Neuron (in vitro differentiated cells): ENCODE measurements around the gene BMPR1A.
A peak's percentile ranks its signal among the peaks of the same experiment; 100 is the strongest.

Source experiments
- H2AFZ ChIP-seq: one replicate; pipeline ENCODE4 v1.6.1; 2013; ENCODE audit warnings: low read depth, mild to moderate bottlenecking, inconsistent platforms, low read length, moderate library complexity
- H3K27me3 ChIP-seq: one replicate; pipeline ENCODE4 v1.6.1; 2013; ENCODE audit warnings: low read length; ENCODE audit not compliant: insufficient read depth
- H3K36me3 ChIP-seq: one replicate; pipeline ENCODE4 v1.6.1; 2013; ENCODE audit warnings: low read length; ENCODE audit not compliant: insufficient read depth
- H3K4me1 ChIP-seq: one replicate; pipeline ENCODE4 v1.6.1; 2013; ENCODE audit warnings: low read length; ENCODE audit not compliant: insufficient read depth
- H3K4me3 ChIP-seq: 2 replicates; pipeline ENCODE4 v1.5.1; 2013; ENCODE audit warnings: mild to moderate bottlenecking, low read length, moderate library complexity
- H3K9me3 ChIP-seq: one replicate; pipeline ENCODE4 v1.6.1; 2013; ENCODE audit warnings: low read length

BMPR1A gene

DNA sequence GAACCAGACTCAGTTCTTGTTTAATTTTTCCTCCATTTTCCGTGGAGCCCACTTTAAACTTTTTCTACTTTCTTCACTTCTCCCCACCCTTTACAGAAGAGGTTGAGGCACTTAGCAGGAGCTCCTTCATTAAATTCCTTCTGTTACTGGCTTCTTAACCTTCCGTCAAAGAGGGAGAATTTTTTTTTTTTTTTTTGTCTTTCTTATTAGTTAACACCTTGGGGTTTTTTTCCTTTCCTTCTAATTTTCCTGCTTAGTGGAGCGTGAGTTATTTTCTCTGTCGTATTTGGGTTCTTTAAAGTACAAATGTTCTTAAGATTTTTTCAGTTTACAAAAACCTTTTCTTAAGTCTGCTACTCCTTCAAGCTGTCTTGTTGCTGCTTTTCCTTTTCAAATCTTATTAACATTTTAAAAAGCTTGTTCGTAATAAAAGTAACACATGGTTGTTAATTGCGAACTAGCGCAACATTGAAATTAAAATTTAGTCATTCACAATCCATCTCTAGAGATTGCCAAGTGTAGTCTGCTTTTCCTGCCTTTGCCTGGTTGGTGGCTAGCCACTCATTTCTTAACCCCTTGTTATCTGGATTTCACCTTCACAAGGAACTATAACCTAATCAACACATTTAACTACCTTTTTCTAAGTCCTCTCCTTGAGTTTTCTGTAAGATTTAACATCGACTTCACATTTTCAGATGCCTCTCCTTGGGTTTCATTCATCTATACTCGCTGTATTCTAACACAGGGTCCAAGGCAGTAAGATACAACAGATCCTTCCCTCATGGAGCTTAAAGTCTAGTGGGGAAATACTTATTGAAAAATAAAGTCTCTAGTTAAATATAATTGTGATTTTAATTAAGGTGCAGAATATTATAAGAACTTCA is 2.0 kb downstream of the BMPR1A start:
- Histone ChIP-seq H2AFZ (no peak overlapping the region), H3K27me3 (no peaks in the 10 kb centered on the region), H3K4me3 (peak overlapping the region; percentile 98), H3K36me3 (peaks cover 6% of the 10 kb centered on the region), H3K9me3 (peaks cover 12% of the 10 kb centered on the region), H3K4me1 (peaks cover 14% of the 10 kb centered on the region)

DNA sequence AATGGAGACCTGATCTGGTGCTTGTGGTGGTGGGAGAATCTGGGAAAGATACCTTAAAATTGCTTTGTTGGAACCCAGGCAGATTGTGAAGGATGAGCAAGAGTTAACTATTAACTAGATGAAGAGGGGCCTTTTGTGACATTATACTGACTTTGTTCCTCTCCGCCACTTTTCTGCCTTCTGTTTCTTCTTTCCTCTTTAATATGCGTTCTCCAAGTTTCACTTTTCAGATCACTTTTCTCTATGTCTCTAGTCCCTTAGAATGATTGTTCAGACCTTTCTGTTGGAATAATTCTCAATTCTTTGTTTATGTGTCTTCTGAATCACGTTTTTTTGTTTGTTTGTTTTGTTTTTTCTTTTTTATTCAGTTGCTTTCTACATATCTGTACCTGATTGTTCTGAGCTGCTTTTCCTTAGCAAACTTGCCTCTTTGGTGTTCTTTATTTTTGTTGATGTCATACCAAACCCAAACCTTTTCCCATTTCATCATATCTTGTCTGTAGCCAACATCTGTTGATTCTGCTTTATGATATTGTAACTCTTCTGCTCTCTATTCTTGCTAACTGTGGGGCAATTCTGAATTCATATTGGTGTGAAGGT is 2.8 kb downstream of the BMPR1A start:
- H3K27me3 ChIP-seq, result no peaks in the 10 kb centered on the region
- peaks cover 14% of the 10 kb centered on the region for H3K4me1 ChIP-seq
- peaks cover 6% of the 10 kb centered on the region for H3K36me3 ChIP-seq
- H3K4me3 ChIP-seq, result peak overlapping the region; percentile 98
- peaks cover 12% of the 10 kb centered on the region for H3K9me3 ChIP-seq
- no peak overlapping the region for H2AFZ ChIP-seq

DNA sequence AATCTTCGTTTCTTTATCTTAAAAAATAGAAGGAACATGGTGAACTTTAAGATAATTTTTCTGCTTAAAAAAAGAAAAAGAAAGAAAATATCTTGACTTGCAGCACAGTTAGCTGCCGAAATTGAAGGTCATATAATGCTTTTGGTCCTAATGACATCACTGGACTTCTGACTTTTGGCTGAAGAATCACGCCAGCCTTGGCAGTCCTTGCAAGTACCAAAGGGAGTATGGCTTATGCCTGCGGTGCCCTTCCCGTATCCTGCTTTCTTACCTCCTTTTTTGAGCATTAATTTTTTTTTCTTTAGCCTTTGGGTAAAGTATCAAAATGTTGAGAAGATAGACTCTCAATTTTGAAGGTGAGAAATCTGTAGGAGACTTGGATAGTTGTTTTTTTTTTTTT is 7.0 kb downstream of the BMPR1A start:
- H3K4me1 ChIP-seq, result peaks cover 18% of the 10 kb centered on the region
- H3K9me3 ChIP-seq, result peaks cover 12% of the 10 kb centered on the region
- H2AFZ ChIP-seq, result no peak overlapping the region
- H3K27me3 ChIP-seq, result no peaks in the 10 kb centered on the region
- H3K4me3 ChIP-seq, result no peak overlapping the region
- peaks cover 6% of the 10 kb centered on the region for H3K36me3 ChIP-seq

DNA sequence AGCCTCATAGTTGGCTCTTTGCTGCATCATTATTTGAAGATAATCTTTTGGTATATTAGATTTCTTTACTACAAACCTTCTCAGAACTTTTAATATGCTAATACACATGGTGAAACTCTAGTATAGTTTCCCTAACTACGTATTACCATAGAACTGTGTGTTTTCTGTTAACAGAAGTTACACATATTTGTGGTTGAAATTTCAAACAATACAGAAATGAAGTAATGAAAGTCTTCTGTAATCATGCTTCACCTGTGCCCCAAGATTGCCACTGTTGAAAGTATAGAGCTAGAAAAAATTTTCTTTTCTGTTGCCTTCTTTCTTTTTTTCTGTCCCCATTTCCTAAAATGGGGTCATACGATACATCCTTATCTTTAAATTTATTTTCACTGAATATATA is 9.1 kb downstream of the BMPR1A start:
- no peak overlapping the region for H2AFZ ChIP-seq
- H3K4me3 ChIP-seq, result no peak overlapping the region
- peaks cover 12% of the 10 kb centered on the region for H3K9me3 ChIP-seq
- peaks cover 14% of the 10 kb centered on the region for H3K4me1 ChIP-seq
- peaks cover 5% of the 10 kb centered on the region for H3K36me3 ChIP-seq
- no peaks in the 10 kb centered on the region for H3K27me3 ChIP-seq

DNA sequence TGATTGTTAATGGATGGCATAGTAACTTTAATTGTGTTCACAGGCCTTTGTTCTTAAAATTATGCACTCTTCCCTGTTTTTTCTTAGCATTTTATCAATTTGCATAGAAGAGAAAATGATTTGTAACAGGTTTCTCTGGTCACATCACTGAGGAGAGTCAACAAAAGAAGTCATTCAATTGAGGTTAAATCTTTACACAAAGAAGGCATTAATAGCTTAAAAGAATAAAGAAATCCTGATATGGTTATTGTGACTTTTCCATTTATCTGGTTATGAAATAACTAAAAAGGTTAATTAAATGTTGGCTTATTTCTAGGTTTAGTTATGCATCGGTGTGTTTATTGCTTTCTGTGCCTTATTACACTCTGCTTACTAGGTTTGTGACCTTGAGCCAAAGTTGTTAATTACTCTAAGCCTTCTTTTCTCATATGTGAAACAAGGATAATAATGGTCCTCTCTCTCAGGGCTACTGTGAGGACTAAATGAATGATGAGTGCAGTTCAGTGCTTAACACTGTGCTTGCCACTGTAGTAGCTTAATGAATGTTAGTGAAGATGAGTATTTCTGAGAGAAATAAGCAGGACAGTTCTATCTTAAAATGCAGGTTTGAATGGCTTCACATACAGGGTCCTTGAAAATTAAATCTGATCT is 12.1 kb downstream of the BMPR1A start:
- Histone ChIP-seq H3K4me3 (no peak overlapping the region), H3K27me3 (no peaks in the 10 kb centered on the region), H3K9me3 (no peaks in the 10 kb centered on the region), H2AFZ (no peak overlapping the region), H3K4me1 (peaks cover 14% of the 10 kb centered on the region), H3K36me3 (no peaks in the 10 kb centered on the region)

DNA sequence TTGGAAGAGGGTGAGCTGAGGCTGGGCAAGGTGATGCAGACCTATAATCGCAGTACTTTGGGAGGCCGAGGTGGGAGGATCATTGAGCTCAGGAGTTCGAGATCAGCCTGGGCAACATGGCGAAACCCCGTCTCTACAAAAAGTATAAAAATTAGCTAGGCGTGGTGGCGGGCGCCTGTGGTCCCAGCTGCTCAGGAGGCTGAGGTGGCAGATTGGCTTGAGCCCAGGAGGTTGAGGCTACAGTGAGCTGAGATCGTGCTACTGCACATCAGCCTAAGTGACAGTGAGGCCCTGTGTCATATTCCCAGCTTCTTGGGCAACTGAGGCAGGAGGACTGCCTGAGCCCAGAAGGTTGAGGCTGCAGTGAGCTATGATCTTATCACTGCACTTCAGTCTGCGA is 13.6 kb downstream of the BMPR1A start:
- H3K27me3 ChIP-seq, result no peaks in the 10 kb centered on the region
- no peak overlapping the region for H2AFZ ChIP-seq
- no peak overlapping the region for H3K4me3 ChIP-seq
- no peaks in the 10 kb centered on the region for H3K9me3 ChIP-seq
- H3K4me1 ChIP-seq, result peaks cover 20% of the 10 kb centered on the region
- H3K36me3 ChIP-seq, result no peaks in the 10 kb centered on the region

DNA sequence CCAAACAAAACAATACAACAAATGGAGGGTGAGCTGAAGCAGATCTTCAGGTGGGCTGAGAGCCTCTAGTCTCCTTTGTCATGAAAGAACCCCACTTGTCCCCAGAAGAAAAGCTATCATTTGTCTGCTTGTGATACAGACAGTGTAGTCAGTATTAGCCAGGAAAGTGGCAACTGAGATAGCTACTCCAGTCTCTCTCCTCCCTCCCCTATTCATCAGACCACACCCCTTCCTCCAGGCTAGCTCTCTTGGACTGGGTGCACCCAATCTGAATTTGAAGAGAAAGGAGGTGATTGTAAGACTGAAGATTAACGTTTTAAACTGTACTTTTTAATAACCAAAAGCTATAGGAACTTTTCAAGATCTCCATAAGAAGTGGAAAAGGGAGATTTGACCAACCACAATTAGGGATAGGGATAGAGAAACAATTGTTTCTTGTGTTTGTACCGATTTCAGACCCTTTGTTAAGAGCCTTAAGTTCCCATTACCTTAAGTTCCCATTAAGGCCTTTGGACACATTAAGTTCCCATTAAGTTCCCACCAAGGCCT is 14.1 kb downstream of the BMPR1A start:
- Histone ChIP-seq H3K27me3 (no peaks in the 10 kb centered on the region), H3K9me3 (no peaks in the 10 kb centered on the region), H3K4me3 (no peak overlapping the region), H2AFZ (no peak overlapping the region), H3K36me3 (no peaks in the 10 kb centered on the region), H3K4me1 (peaks cover 25% of the 10 kb centered on the region)

DNA sequence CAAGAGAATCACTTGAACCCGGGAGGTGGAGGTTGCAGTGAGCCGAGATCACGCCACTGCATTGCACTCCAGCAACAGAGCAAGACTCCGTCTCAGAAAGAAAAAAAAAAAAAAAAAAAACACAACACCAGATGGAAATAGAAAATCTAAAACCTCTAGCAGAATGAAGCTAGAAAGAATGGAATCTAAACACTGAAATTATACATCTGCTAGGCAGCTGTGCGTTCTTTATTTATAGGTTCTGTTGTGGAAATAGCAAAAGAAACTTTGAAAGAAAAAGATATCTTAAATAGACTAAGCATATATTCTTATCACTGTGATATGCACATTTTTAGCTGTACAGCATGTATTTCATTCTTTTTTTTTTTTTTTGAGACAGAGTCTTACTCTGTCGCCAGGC is 17.1 kb downstream of the BMPR1A start:
- Histone ChIP-seq H3K9me3 (no peaks in the 10 kb centered on the region), H2AFZ (no peak overlapping the region), H3K4me1 (peaks cover 17% of the 10 kb centered on the region), H3K27me3 (no peaks in the 10 kb centered on the region), H3K36me3 (no peaks in the 10 kb centered on the region), H3K4me3 (no peak overlapping the region)

DNA sequence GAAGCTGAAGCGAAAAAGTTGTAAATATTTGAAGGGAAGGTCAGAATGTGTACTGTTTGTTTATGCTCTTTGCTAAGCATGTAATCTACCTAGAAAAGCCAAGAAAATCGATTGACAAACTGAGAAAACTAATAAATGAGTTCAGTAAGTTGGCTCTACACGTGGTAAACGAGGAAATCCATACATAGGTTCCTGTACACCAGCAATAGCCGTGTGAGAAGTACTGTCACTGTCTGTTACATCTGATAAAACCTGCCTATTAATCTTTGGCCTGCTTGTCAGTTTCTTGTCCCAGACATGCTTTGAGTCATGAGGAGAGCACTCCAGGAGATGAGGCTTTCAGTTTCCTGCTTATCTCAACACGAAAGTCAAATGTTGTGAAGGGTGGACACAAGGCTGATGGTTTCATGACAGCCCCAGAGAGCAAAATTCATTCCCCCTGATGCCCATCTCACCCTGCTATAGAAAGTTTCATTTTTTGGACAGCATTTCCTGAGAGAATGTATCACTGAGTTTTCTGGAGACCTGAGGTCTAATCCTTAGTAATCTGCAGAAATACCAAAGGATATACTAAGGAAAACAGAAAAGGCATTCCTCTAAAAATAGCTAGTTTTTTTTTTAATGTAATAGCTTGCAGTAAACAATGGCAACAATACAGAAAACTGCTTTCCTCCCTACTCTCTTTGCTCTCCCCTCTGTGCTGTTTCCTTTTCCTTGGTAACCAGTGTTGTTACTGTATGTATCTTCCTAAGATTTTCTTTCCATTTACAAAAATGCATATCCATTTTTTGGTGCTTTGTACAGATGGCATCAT is 18.8 kb downstream of the BMPR1A start:
- H2AFZ ChIP-seq, result no peak overlapping the region
- H3K36me3 ChIP-seq, result no peaks in the 10 kb centered on the region
- H3K27me3 ChIP-seq, result no peaks in the 10 kb centered on the region
- no peak overlapping the region for H3K4me3 ChIP-seq
- peaks cover 15% of the 10 kb centered on the region for H3K4me1 ChIP-seq
- H3K9me3 ChIP-seq, result peaks cover 4% of the 10 kb centered on the region

DNA sequence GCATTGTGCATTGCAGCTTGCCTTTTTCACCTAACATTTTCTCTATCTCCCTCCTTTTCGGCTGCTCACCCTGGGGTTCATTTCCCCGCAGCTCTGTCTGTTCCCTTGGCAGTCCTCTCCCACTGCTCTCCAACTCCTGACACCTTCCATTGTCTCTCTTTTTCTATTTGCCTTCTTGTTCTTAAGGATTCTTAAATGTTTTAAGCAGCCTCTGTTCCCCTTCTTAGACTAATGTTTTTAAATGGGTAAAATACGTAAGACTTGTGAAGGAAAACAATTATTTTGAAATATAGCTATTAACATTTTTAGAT is 19.4 kb downstream of the BMPR1A start:
- no peak overlapping the region for H3K4me3 ChIP-seq
- no peaks in the 10 kb centered on the region for H3K27me3 ChIP-seq
- H3K36me3 ChIP-seq, result no peaks in the 10 kb centered on the region
- no peak overlapping the region for H2AFZ ChIP-seq
- peaks cover 15% of the 10 kb centered on the region for H3K4me1 ChIP-seq
- peaks cover 5% of the 10 kb centered on the region for H3K9me3 ChIP-seq

DNA sequence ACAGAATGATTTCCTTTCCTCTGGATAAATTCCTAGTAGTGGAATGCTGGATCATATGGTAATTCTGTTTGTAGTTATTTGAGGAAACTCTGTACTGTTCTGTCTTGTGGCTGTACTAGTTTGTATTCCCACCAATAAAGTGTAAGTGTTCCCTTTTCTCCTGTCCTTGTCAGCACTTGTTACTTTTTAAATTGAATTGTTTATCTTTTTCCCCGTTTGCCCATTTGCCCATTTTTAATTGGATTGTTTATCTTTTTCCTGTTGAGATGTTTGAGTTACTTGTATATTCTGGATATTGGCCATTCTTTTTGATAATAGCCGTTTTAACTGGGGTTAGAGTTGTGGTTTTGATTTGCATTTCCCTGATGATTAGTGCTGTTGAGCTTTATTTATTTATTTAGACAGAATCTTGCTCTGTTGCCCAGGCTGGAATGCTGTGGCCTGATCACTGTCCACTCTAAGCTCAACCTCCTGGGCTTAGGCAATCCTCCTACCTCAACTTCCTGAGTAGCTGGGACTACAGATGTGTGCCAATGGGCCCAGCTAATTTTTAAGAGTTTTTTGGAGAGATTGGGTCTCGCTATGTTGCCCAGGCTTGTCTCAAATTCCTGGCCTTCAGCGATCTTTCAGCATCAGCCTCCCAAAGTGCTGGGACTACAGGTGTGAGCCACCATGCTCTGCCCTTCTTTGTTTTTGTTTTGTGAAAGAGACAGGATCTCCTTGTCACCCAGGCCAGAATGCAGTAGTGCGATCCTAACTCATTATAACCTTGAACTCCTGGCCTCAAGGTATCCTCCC is 23.0 kb downstream of the BMPR1A start:
- no peaks in the 10 kb centered on the region for H3K36me3 ChIP-seq
- peaks cover 14% of the 10 kb centered on the region for H3K4me1 ChIP-seq
- no peak overlapping the region for H2AFZ ChIP-seq
- H3K9me3 ChIP-seq, result peaks cover 10% of the 10 kb centered on the region
- no peaks in the 10 kb centered on the region for H3K27me3 ChIP-seq
- H3K4me3 ChIP-seq, result no peak overlapping the region

DNA sequence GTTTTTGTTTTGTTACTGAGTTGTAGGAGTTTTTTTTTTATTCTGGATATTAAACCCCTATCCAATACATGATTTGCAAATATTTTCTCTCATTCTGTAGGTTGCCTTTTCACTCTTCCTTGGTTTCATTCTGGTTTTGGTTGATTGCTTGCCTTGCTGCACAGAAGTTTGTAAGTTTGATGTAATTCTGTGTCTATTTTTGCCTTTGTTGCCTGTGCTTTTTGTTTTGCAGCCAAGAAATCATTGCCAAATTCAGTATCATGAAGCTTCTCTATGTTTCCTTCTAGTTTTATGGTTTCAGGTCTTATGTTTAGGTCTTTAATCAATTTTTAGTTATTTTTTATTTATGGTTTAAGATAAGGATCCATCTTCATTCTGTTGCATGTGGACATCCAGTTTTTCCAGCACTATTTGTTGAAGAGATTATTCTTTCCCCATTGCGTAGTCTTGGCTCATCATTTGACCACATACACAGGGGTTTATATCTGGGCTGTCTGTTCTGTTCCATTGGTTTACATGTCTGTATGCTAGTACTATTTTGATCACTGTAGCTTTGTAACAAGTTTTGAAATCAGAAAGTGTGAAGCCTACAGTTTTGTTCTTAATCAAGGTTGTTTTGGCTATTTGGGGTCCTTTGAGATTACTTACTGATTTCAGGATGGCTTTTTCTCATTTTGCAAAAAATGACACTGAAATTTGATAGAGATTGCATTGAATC is 26.4 kb downstream of the BMPR1A start:
- H3K4me1 ChIP-seq, result peaks cover 14% of the 10 kb centered on the region
- no peaks in the 10 kb centered on the region for H3K36me3 ChIP-seq
- no peak overlapping the region for H2AFZ ChIP-seq
- no peak overlapping the region for H3K4me3 ChIP-seq
- H3K27me3 ChIP-seq, result no peaks in the 10 kb centered on the region
- peaks cover 10% of the 10 kb centered on the region for H3K9me3 ChIP-seq
